ENCODE measurements around the gene KRTAP4-2.

The KRTAP4-2 gene

GRCh38 chr17:41185001-41185400, 7.0 kb upstream of the KRTAP4-2 start:
- TF ChIP-seq, protein P1, sequence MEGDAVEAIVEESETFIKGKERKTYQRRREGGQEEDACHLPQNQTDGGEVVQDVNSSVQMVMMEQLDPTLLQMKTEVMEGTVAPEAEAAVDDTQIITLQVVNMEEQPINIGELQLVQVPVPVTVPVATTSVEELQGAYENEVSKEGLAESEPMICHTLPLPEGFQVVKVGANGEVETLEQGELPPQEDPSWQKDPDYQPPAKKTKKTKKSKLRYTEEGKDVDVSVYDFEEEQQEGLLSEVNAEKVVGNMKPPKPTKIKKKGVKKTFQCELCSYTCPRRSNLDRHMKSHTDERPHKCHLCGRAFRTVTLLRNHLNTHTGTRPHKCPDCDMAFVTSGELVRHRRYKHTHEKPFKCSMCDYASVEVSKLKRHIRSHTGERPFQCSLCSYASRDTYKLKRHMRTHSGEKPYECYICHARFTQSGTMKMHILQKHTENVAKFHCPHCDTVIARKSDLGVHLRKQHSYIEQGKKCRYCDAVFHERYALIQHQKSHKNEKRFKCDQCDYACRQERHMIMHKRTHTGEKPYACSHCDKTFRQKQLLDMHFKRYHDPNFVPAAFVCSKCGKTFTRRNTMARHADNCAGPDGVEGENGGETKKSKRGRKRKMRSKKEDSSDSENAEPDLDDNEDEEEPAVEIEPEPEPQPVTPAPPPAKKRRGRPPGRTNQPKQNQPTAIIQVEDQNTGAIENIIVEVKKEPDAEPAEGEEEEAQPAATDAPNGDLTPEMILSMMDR (IDR thresholded peaks at IDR 0.05) = no peak
- intact Hi-C loops (cut with DNase I; ENCODE audit: low total_unique reads) = no loop called here

GRCh38 chr17:41184480-41184961, 6.5 kb upstream of the KRTAP4-2 start, which contains the start of gene KRTAP4-1:
Gene KRTAP4-1 (minus strand): TSS chr17:41184911. CDS start chr17:41184854, 57 bp downstream.
- Histone ChIP-seq H3K4me1 (no peaks in the 10 kb centered on the region), H3K27ac (no peak within 1 kb of the TSS), H3K36me3 (no peaks in the 10 kb centered on the region), H3K27me3 (peaks cover 0 to 10% of the 10 kb centered on the region in 2 donors), H3K9me3 (no peaks in the 10 kb centered on the region), H3K4me3 (no peak within 1 kb of the TSS)
- TF ChIP-seq, protein P1 (IDR thresholded peaks at IDR 0.05) = no peak
- DNase-seq = no peak
- intact Hi-C loops (cut with DNase I; ENCODE audit: low total_unique reads) = no loop called here

More at GRCh38 chr17:41185001-41185400, 7.0 kb upstream of the KRTAP4-2 start:
- H3K36me3 ChIP-seq = no peaks in the 10 kb centered on the region
- H3K4me3 ChIP-seq = no peak overlapping the region
- H3K9me3 ChIP-seq = no peaks in the 10 kb centered on the region
- DNase-seq = no peak
- no peak overlapping the region for H3K27ac ChIP-seq
- no peaks in the 10 kb centered on the region for H3K4me1 ChIP-seq
- H3K27me3 ChIP-seq = peaks cover 0 to 12% of the 10 kb centered on the region in 2 donors

- Histone ChIP-seq H3K4me1 (no peaks in the 10 kb centered on the region), H3K36me3 (no peaks in the 10 kb centered on the region), H3K4me3 (no peak overlapping the region), H3K27ac (no peak overlapping the region), H3K27me3 (no peaks in the 10 kb centered on the region), H3K9me3 (no peaks in the 10 kb centered on the region)
- DNase-seq = no peak
- intact Hi-C loops (cut with DNase I; ENCODE audit: low total_unique reads) = no loop called here
- TF ChIP-seq, protein P1 (IDR thresholded peaks at IDR 0.05) = no peak
Observed at GRCh38 chr17:41178843-41179616, 1.0 kb upstream of the KRTAP4-2 start.

- H3K27ac ChIP-seq = no peak overlapping the region
- H3K4me3 ChIP-seq = no peak overlapping the region
- H3K4me1 ChIP-seq = no peaks in the 10 kb centered on the region
- no peaks in the 10 kb centered on the region for H3K9me3 ChIP-seq
- TF ChIP-seq, protein P1 (IDR thresholded peaks at IDR 0.05) = no peak
- H3K36me3 ChIP-seq = no peaks in the 10 kb centered on the region
- intact Hi-C loops (cut with DNase I; ENCODE audit: low total_unique reads) = no loop called here
- DNase-seq = no peak
- no peaks in the 10 kb centered on the region for H3K27me3 ChIP-seq
Observed at GRCh38 chr17:41178341-41178740, 320 bp upstream of the KRTAP4-2 start.

- TF ChIP-seq, protein P1 (IDR thresholded peaks at IDR 0.05) = no peak
- Histone ChIP-seq H3K27ac (no peak overlapping the region), H3K36me3 (no peaks in the 10 kb centered on the region), H3K4me3 (no peak overlapping the region), H3K4me1 (no peaks in the 10 kb centered on the region), H3K9me3 (no peaks in the 10 kb centered on the region), H3K27me3 (no peaks in the 10 kb centered on the region)
- DNase-seq = no peak
- intact Hi-C loops (cut with DNase I; ENCODE audit: low total_unique reads) = no loop called here
Observed at GRCh38 chr17:41176744-41177387, 1.2 kb downstream of the KRTAP4-2 start.
